GM23338 (cell line): Measurements from ENCODE around the gene COL6A1. TPM values are rescaled to one million over a fixed set of nuclear protein-coding genes. Genes with fewer than 3 reads are reported as not detected.
"Not testable (repeated sequence)": the region's sequence is repeated elsewhere in the genome, so short reads cannot be mapped to it uniquely, and the experiment has no call there.

ENCODE experiments used
- ATAC-seq: fragments of 200-7000 bp; cut with Tn5 transposase; 3 replicates; pipeline ENCODE4 v1.9.1; 2020
- DNase-seq: peaks from one replicate; pipeline ENCODE4 v3.0.0-alpha.2; 2015; ENCODE audit warnings: low spot score
- H2AFZ ChIP-seq: fragments of 200-600 bp; sonication (generic); 2 replicates; pipeline ENCODE4 v1.8.0; 2016; ENCODE audit warnings: antibody characterized with exemption, mild to moderate bottlenecking, moderate library complexity
- H3F3A ChIP-seq: fragments of 200-600 bp; sonication (generic); replicated peaks from 2 replicates; pipeline ENCODE4 v1.8.0; 2017; ENCODE audit warnings: antibody characterized with exemption, mixed run types, low read depth
- H3K27ac ChIP-seq: fragments of 200-600 bp; sonication (generic); 2 replicates; pipeline ENCODE4 v1.6.1; 2016; ENCODE audit warnings: low read depth
- H3K27me3 ChIP-seq: fragments of 200-600 bp; sonication (generic); 2 replicates; pipeline ENCODE4 v1.8.0; 2016; ENCODE audit warnings: mild to moderate bottlenecking, mixed run types, moderate library complexity; ENCODE audit not compliant: insufficient read depth
- H3K36me3 ChIP-seq: fragments of 200-600 bp; sonication (generic); 2 replicates; pipeline ENCODE4 v1.8.0; 2016; ENCODE audit warnings: mild to moderate bottlenecking; ENCODE audit not compliant: insufficient read depth
- H3K4me1 ChIP-seq: fragments of 200-600 bp; sonication (generic); 2 replicates; pipeline ENCODE4 v1.8.0; 2016; ENCODE audit warnings: mild to moderate bottlenecking, moderate library complexity; ENCODE audit not compliant: insufficient read depth
- H3K4me2 ChIP-seq: fragments of 200-600 bp; sonication (generic); 2 replicates; pipeline ENCODE4 v1.7.1; 2017; ENCODE audit warnings: mixed run types
- H3K4me3 ChIP-seq: fragments of 200-600 bp; sonication (generic); 2 replicates; pipeline ENCODE4 v1.6.1; 2016; ENCODE audit warnings: mixed run types
- H3K79me2 ChIP-seq: fragments of 200-600 bp; sonication (generic); replicated peaks from 2 replicates; pipeline ENCODE4 v1.8.0; 2017; ENCODE audit warnings: mild to moderate bottlenecking; ENCODE audit not compliant: insufficient read depth
- H3K9me2 ChIP-seq: fragments of 200-600 bp; sonication (generic); 2 replicates; pipeline ENCODE4 v1.8.0; 2017; ENCODE audit not compliant: insufficient read depth
- H4K20me1 ChIP-seq: fragments of 200-600 bp; sonication (generic); replicated peaks from 2 replicates; pipeline ENCODE4 v1.8.0; 2017; ENCODE audit warnings: mild to moderate bottlenecking; ENCODE audit not compliant: insufficient read depth
- H3K27ac Mint-ChIP-seq: 2 replicates; pipeline ENCODE4 v1.8.0; 2020; ENCODE audit warnings: inconsistent platforms, mild to moderate bottlenecking, moderate library complexity, mixed read lengths
- H3K27me3 Mint-ChIP-seq: 3 replicates; pipeline ENCODE4 v1.8.0; 2022; ENCODE audit warnings: low read depth, mild to moderate bottlenecking, moderate library complexity, mixed read lengths, inconsistent platforms; ENCODE audit not compliant: insufficient read depth, poor library complexity
- H3K36me3 Mint-ChIP-seq: 3 replicates; pipeline ENCODE4 v1.8.0; 2021; ENCODE audit warnings: low read depth, mild to moderate bottlenecking, inconsistent platforms, moderate library complexity, mixed read lengths
- H3K4me1 Mint-ChIP-seq: 3 replicates; pipeline ENCODE4 v1.8.0; 2020; ENCODE audit warnings: mild to moderate bottlenecking, inconsistent platforms, mixed read lengths
- H3K4me3 Mint-ChIP-seq: 3 replicates; pipeline ENCODE4 v1.8.0; 2021; ENCODE audit warnings: moderate library complexity, mild to moderate bottlenecking, inconsistent platforms, mixed read lengths
- H3K9me3 Mint-ChIP-seq: 3 replicates; pipeline ENCODE4 v1.8.0; 2020; ENCODE audit warnings: moderate library complexity, mild to moderate bottlenecking, inconsistent platforms, mixed read lengths
- EZH2 ChIP-seq: fragments of 200-600 bp; sonication (generic); IDR thresholded peaks from one replicate; pipeline ENCODE4 v1.8.0; 2017; ENCODE audit warnings: antibody characterized with exemption, mild to moderate bottlenecking, low read depth; ENCODE audit not compliant: unreplicated experiment
- NANOG ChIP-seq: IDR thresholded peaks from 2 replicates; pipeline ENCODE4 v1.6.1; 2016; ENCODE audit warnings: antibody characterized with exemption, borderline replicate concordance
- POLR2AphosphoS5 ChIP-seq: IDR thresholded peaks from 2 replicates; pipeline ENCODE4 v1.6.1; 2016; ENCODE audit warnings: antibody characterized with exemption, low read depth
- STAT1 ChIP-seq: IDR thresholded peaks from one replicate; pipeline ENCODE4 v1.6.1; 2016; ENCODE audit warnings: antibody characterized with exemption; ENCODE audit not compliant: unreplicated experiment
- ZNF114 ChIP-seq: fragments of 250-450 bp; sonication (Bioruptor Pico); IDR thresholded peaks from 2 replicates; pipeline ENCODE4 v1.5.0; 2020; ENCODE audit warnings: mild to moderate bottlenecking, moderate library complexity
- ZNF331 ChIP-seq: fragments of 250-450 bp; sonication (Bioruptor Pico); IDR thresholded peaks from 2 replicates; pipeline ENCODE4 v1.5.0; 2020; ENCODE audit warnings: low read depth, mild to moderate bottlenecking, moderate library complexity
- polyA plus RNA-seq: library from polyadenylated mRNA; unstranded; fragments of >200 nt; fragmentation: Nextera tagmentation; extraction: Ambion mirVana; gene quantifications from 2 replicates; pipeline ENCODE4 v1.2.1, GENCODE V29; 2016
- total RNA-seq: library from RNA; depleted of rRNA; stranded (reverse); fragments of >200 nt; shearing (Covaris generic); gene quantifications from 2 replicates; pipeline ENCODE4 v1.2.3, GENCODE V29; 2014
- TF ChIP-seq, protein P1 (sequence below): fragments of 250-450 bp; sonication (Bioruptor Pico); IDR thresholded peaks from 2 replicates; pipeline ENCODE4 v1.5.0; 2020; ENCODE audit warnings: mild to moderate bottlenecking, moderate library complexity

Gene COL6A1
- total and polyA plus RNA-seq, 2 experiments from 2014 or later, result 76.0 to 180 TPM

DNA sequence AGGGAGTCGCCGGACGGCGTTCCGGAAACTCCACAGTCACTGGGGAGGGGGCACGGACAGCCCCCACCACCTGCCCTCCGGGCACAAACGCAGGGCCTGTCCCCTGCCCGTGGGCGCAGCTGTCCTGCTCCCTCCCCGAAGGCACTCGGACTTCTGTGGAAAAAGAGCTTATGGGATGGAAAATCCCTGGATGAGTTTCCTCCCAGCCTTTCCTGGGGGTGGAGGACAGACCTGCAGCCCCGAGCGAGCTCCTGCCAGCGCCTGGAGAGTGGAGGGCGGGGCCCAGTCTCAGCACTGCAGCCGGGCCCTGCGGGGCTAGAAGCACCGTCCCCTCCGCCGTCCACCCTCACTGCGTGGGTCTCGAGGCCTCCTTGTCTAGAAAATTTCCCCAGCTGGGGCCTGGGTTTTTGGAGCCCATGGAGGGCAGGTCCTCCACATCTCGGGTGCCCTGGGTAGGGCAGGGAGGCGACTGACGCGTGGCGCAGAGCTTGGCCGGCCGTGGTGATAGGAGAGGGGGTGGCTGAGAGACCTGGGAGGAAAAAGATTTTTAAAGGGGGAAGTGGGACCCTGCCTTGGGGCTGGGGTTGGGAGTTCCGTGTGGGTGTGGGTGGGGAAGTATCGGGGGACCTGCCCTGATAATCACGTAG, 6.4 kb upstream of the COL6A1 start:
- Mint-ChIP-seq H3K36me3 (no peaks in the 10 kb centered on the region; the same call in 2 of the 3 replicates), H3K9me3 (no peaks in the 10 kb centered on the region), H3K27me3 (peaks cover 21% of the 10 kb centered on the region), H3K4me3 (peak overlapping the region; percentile 79), H3K27ac (no peak overlapping the region), H3K4me1 (peaks cover 16% of the 10 kb centered on the region)
- Histone ChIP-seq H3K27me3 (peaks cover 9% of the 10 kb centered on the region), H3F3A (peaks cover 9% of the 10 kb centered on the region; the same call in 1 of the 2 replicates), H3K4me2 (peak overlapping the region; percentile 99), H3K79me2 (0 out of 2 replicates have a peak, but pooled peaks cover 2% of the 10 kb centered on the region), H2AFZ (no peak overlapping the region), H3K27ac (no peak overlapping the region), H4K20me1 (no peaks in the 10 kb centered on the region), H3K9me2 (no peaks in the 10 kb centered on the region), H3K4me3 (peak overlapping the region; percentile 85), H3K36me3 (no peaks in the 10 kb centered on the region; the same call in 1 of the 2 replicates), H3K4me1 (peaks cover 32% of the 10 kb centered on the region)
- peak; percentile 65 for DNase-seq
- peak; percentile 20 for ATAC-seq
- 0 out of 2 replicates have a peak, but pooled peaks have one; percentile 34 for TF ChIP-seq POLR2AphosphoS5
- TF ChIP-seq STAT1, result no peak
- TF ChIP-seq EZH2, result no peak
- TF ChIP-seq NANOG, result no peak
- TF ChIP-seq ZNF114 (CRISPR knock-in tag), result no peak

DNA sequence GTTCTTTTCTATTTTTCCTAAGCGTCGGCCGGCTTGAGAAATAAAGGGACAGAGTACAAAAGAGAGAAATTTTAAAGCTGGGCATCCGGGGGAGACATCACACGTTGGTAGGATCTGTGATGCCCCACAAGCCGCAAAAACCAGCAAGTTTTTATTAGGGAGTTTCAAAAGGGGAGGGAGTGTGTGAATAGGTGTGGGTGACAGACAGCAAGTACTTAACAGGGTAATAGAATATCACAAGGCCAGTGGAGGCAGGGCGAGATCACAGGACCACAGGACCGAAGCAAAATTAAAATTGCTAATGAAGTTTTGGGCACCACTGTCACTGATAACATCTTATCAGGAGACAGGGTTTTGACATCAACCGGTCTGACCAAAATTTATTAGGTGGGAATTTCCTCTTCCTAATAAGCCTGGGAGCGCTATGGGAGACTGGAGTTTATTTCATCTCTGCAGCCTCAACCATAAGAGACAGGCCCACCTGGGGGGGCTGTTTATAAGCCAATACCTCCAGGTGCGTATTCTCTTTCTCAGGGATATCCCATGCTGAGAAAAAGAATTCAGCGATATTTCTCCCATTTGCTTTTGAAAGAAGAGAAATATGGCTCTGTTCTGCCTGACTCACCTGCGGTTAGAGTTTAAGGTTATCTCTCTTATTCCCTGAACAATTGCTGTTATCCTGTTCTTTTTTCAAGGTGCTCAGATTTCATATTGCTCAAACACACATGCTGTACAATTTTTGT, 5.7 kb upstream of the COL6A1 start:
- not testable (repeated sequence) for H4K20me1 ChIP-seq, H2AFZ ChIP-seq, ATAC-seq, H3K36me3 ChIP-seq, H3K79me2 ChIP-seq, DNase-seq, H3K9me2 ChIP-seq, H3K9me3 Mint-ChIP-seq, H3K27ac ChIP-seq, H3K27ac Mint-ChIP-seq, H3K36me3 Mint-ChIP-seq
- Histone ChIP-seq H3K27me3 (peaks cover 15% of the 10 kb centered on the region), H3K4me3 (peak overlapping the region; percentile 85), H3K4me2 (peak overlapping the region; percentile 99), H3K4me1 (peaks cover 32% of the 10 kb centered on the region), H3F3A (peaks cover 16% of the 10 kb centered on the region)
- Mint-ChIP-seq H3K4me3 (peak overlapping the region; percentile 79), H3K27me3 (peaks cover 20% of the 10 kb centered on the region), H3K4me1 (peaks cover 16% of the 10 kb centered on the region)

DNA sequence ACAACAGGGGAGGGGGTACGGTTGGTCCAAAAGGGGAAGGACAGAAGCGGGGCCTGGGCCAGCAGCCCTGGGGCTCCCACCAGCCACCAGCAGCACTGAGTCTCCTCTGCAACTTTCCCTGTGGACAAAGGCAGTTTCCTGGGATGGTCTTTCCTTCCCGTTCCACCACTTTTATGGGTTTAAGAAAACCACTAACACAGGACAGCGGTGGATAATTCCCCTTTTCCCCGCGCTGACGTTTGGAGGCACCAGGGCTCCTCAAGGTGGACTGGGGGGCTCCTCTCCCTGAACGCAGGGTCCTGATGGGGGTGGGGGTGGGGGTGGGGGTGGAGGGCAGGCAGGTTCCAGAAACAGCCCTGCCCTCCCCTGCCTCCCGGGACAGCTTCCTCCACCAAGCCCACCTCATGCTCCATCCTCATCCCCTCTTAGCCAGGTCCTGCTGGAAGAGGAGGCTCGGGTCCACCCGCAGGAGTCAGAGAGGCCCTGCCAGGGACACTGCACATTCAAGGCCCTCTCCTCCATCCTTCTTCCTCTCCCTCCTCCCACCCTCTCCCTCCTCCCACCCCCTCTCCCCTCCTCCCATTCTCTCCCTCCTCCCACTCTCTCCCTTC, 4.8 kb upstream of the COL6A1 start:
- peak overlapping the region; percentile 85 for H3K4me3 ChIP-seq
- DNase-seq (no peak), ATAC-seq (no peak)
- H4K20me1 ChIP-seq, result no peaks in the 10 kb centered on the region
- no peak for TF ChIP-seq POLR2AphosphoS5
- TF ChIP-seq, protein P1, sequence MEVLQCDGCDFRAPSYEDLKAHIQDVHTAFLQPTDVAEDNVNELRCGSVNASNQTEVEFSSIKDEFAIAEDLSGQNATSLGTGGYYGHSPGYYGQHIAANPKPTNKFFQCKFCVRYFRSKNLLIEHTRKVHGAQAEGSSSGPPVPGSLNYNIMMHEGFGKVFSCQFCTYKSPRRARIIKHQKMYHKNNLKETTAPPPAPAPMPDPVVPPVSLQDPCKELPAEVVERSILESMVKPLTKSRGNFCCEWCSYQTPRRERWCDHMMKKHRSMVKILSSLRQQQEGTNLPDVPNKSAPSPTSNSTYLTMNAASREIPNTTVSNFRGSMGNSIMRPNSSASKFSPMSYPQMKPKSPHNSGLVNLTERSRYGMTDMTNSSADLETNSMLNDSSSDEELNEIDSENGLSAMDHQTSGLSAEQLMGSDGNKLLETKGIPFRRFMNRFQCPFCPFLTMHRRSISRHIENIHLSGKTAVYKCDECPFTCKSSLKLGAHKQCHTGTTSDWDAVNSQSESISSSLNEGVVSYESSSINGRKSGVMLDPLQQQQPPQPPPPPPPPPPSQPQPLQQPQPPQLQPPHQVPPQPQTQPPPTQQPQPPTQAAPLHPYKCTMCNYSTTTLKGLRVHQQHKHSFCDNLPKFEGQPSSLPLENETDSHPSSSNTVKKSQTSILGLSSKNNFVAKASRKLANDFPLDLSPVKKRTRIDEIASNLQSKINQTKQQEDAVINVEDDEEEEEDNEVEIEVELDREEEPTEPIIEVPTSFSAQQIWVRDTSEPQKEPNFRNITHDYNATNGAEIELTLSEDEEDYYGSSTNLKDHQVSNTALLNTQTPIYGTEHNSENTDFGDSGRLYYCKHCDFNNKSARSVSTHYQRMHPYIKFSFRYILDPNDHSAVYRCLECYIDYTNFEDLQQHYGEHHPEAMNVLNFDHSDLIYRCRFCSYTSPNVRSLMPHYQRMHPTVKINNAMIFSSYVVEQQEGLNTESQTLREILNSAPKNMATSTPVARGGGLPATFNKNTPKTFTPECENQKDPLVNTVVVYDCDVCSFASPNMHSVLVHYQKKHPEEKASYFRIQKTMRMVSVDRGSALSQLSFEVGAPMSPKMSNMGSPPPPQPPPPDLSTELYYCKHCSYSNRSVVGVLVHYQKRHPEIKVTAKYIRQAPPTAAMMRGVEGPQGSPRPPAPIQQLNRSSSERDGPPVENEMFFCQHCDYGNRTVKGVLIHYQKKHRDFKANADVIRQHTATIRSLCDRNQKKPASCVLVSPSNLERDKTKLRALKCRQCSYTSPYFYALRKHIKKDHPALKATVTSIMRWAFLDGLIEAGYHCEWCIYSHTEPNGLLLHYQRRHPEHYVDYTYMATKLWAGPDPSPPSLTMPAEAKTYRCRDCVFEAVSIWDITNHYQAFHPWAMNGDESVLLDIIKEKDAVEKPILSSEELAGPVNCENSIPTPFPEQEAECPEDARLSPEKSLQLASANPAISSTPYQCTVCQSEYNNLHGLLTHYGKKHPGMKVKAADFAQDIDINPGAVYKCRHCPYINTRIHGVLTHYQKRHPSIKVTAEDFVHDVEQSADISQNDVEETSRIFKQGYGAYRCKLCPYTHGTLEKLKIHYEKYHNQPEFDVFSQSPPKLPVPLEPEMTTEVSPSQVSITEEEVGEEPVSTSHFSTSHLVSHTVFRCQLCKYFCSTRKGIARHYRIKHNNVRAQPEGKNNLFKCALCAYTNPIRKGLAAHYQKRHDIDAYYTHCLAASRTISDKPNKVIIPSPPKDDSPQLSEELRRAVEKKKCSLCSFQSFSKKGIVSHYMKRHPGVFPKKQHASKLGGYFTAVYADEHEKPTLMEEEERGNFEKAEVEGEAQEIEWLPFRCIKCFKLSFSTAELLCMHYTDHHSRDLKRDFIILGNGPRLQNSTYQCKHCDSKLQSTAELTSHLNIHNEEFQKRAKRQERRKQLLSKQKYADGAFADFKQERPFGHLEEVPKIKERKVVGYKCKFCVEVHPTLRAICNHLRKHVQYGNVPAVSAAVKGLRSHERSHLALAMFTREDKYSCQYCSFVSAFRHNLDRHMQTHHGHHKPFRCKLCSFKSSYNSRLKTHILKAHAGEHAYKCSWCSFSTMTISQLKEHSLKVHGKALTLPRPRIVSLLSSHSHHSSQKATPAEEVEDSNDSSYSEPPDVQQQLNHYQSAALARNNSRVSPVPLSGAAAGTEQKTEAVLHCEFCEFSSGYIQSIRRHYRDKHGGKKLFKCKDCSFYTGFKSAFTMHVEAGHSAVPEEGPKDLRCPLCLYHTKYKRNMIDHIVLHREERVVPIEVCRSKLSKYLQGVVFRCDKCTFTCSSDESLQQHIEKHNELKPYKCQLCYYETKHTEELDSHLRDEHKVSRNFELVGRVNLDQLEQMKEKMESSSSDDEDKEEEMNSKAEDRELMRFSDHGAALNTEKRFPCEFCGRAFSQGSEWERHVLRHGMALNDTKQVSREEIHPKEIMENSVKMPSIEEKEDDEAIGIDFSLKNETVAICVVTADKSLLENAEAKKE, result no peak
- TF ChIP-seq ZNF331, result no peak
- no peak for TF ChIP-seq EZH2
- H2AFZ ChIP-seq, result no peak overlapping the region
- no peak overlapping the region for H3K27ac ChIP-seq
- H3K4me2 ChIP-seq, result peak overlapping the region; percentile 99
- H3K27me3 ChIP-seq, result peaks cover 18% of the 10 kb centered on the region
- no peaks in the 10 kb centered on the region for H3K9me3 Mint-ChIP-seq
- peaks cover 16% of the 10 kb centered on the region for H3K4me1 Mint-ChIP-seq
- H3K36me3 Mint-ChIP-seq, result no peaks in the 10 kb centered on the region
- no peaks in the 10 kb centered on the region; the same call in 1 of the 2 replicates for H3K36me3 ChIP-seq
- no peak overlapping the region for H3K27ac Mint-ChIP-seq
- peak overlapping the region; percentile 79 for H3K4me3 Mint-ChIP-seq
- H3K4me1 ChIP-seq, result peaks cover 32% of the 10 kb centered on the region
- 0 out of 2 replicates have a peak, but pooled peaks cover 2% of the 10 kb centered on the region for H3K79me2 ChIP-seq
- H3K27me3 Mint-ChIP-seq, result peaks cover 17% of the 10 kb centered on the region
- H3F3A ChIP-seq, result peaks cover 20% of the 10 kb centered on the region
- no peaks in the 10 kb centered on the region for H3K9me2 ChIP-seq
